Muscle layer of colon (tissue), 2 donors: ENCODE data around the gene ZNF556.

Experiments
- H3K27ac ChIP-seq: one replicate; pipeline ENCODE4 v1.7.0; 2013; ENCODE audit warnings: low read depth, mild to moderate bottlenecking, low read length, moderate library complexity
- H3K27me3 ChIP-seq, 2 donors: one replicate each; pipeline ENCODE4 v1.7.0; 2013; ENCODE audit warnings: low read length in 2 of 2, mild to moderate bottlenecking in 2 of 2; ENCODE audit not compliant: insufficient read depth in 2 of 2, control insufficient read depth in 1 of 2
- H3K36me3 ChIP-seq: one replicate; pipeline ENCODE4 v1.7.0; 2013; ENCODE audit warnings: mild to moderate bottlenecking, low read length; ENCODE audit not compliant: insufficient read depth
- H3K4me1 ChIP-seq: one replicate; pipeline ENCODE4 v1.7.0; 2013; ENCODE audit warnings: mild to moderate bottlenecking, low read length; ENCODE audit not compliant: insufficient read depth
- H3K4me3 ChIP-seq, 2 donors: one replicate each; pipeline ENCODE4 v1.7.0; 2013; ENCODE audit warnings: low read length in 2 of 2, low read depth in 1 of 2, mild to moderate bottlenecking in 1 of 2, moderate library complexity in 1 of 2
- H3K9ac ChIP-seq: one replicate; pipeline ENCODE4 v1.7.0; 2013; ENCODE audit warnings: low read length
- H3K9me3 ChIP-seq: one replicate; pipeline ENCODE4 v1.7.0; 2013; ENCODE audit warnings: mild to moderate bottlenecking, low read length
- donor health status: abdominal sarcoma.
- donor health status: Adenocarcinoma of cecum.

The ZNF556 gene

GRCh38 chr19:2867025-2867991 lies at the start of gene ZNF556:
ZNF556 (plus strand) TSS chr19:2867335; CDS start chr19:2867422, 87 bp downstream.
- no peaks in the 10 kb centered on the region for H3K4me1 ChIP-seq
- H3K36me3 ChIP-seq = no peaks in the 10 kb centered on the region
- H3K9me3 ChIP-seq = no peaks in the 10 kb centered on the region
- no peak within 1 kb of the TSS for H3K27ac ChIP-seq
- no peak within 1 kb of the TSS for H3K9ac ChIP-seq
- no peak within 1 kb of the TSS for H3K4me3 ChIP-seq
- no peaks in the 10 kb centered on the region for H3K27me3 ChIP-seq

GRCh38 chr19:2819540-2820111 lies 47.5 kb upstream of the ZNF556 start, which contains the start of gene ZNF554:
ZNF554 (plus strand) TSS chr19:2819868; CDS start chr19:2820072, 204 bp downstream.
- Histone ChIP-seq H3K4me1 (no peaks in the 10 kb centered on the region), H3K9me3 (no peaks in the 10 kb centered on the region), H3K36me3 (no peaks in the 10 kb centered on the region), H3K27ac (peak within 1 kb of the TSS; percentile 63), H3K4me3 (peak within 1 kb of the TSS; percentile 85), H3K27me3 (no peaks in the 10 kb centered on the region), H3K9ac (peak within 1 kb of the TSS; percentile 33)

- Histone ChIP-seq H3K27ac (peak overlapping the region; percentile 63), H3K9ac (peak overlapping the region; percentile 33), H3K27me3 (no peaks in the 10 kb centered on the region), H3K9me3 (no peaks in the 10 kb centered on the region), H3K4me3 (peak overlapping the region; percentile 85), H3K36me3 (no peaks in the 10 kb centered on the region), H3K4me1 (no peaks in the 10 kb centered on the region)
These were observed 46.9 kb upstream of the ZNF556 start for GRCh38 chr19:2820112-2820702.

GRCh38 chr19:2822846-2823245 lies 44.3 kb upstream of the ZNF556 start:
- H3K27me3 ChIP-seq = no peaks in the 10 kb centered on the region
- H3K4me3 ChIP-seq = no peak overlapping the region
- peaks cover 12% of the 10 kb centered on the region for H3K36me3 ChIP-seq
- H3K27ac ChIP-seq = no peak overlapping the region
- H3K9me3 ChIP-seq = no peaks in the 10 kb centered on the region
- no peak overlapping the region for H3K9ac ChIP-seq
- H3K4me1 ChIP-seq = no peaks in the 10 kb centered on the region

GRCh38 chr19:2823646-2824045 lies 43.5 kb upstream of the ZNF556 start:
- Histone ChIP-seq H3K4me1 (no peaks in the 10 kb centered on the region), H3K4me3 (no peak overlapping the region)

GRCh38 chr19:2824129-2824528 lies 43.0 kb upstream of the ZNF556 start:
- H3K4me3 ChIP-seq = no peak overlapping the region
- H3K9me3 ChIP-seq = no peaks in the 10 kb centered on the region
- no peak overlapping the region for H3K27ac ChIP-seq
- no peaks in the 10 kb centered on the region for H3K27me3 ChIP-seq
- H3K4me1 ChIP-seq = no peaks in the 10 kb centered on the region
- peaks cover 18% of the 10 kb centered on the region for H3K36me3 ChIP-seq
- no peak overlapping the region for H3K9ac ChIP-seq

More at GRCh38 chr19:2823646-2824045, 43.5 kb upstream of the ZNF556 start:
- Histone ChIP-seq H3K27ac (no peak overlapping the region), H3K36me3 (peaks cover 18% of the 10 kb centered on the region), H3K9ac (no peak overlapping the region), H3K9me3 (no peaks in the 10 kb centered on the region), H3K27me3 (no peaks in the 10 kb centered on the region)

GRCh38 chr19:2827022-2827421 lies 40.1 kb upstream of the ZNF556 start:
- H3K27ac ChIP-seq = no peak overlapping the region
- no peaks in the 10 kb centered on the region for H3K27me3 ChIP-seq
- no peaks in the 10 kb centered on the region for H3K4me1 ChIP-seq
- no peak overlapping the region for H3K4me3 ChIP-seq
- H3K9ac ChIP-seq = no peak overlapping the region
- peaks cover 18% of the 10 kb centered on the region for H3K36me3 ChIP-seq
- H3K9me3 ChIP-seq = no peaks in the 10 kb centered on the region

GRCh38 chr19:2827840-2828489 lies 39.2 kb upstream of the ZNF556 start:
- H3K4me1 ChIP-seq = no peaks in the 10 kb centered on the region
- no peak overlapping the region for H3K9ac ChIP-seq
- no peaks in the 10 kb centered on the region for H3K27me3 ChIP-seq
- peaks cover 8% of the 10 kb centered on the region for H3K9me3 ChIP-seq
- peaks cover 26% of the 10 kb centered on the region for H3K36me3 ChIP-seq
- no peak overlapping the region for H3K4me3 ChIP-seq
- H3K27ac ChIP-seq = no peak overlapping the region

GRCh38 chr19:2834294-2834871 lies 32.8 kb upstream of the ZNF556 start:
- Histone ChIP-seq H3K9me3 (peaks cover 29% of the 10 kb centered on the region), H3K36me3 (peaks cover 25% of the 10 kb centered on the region), H3K4me3 (peak overlapping the region in 1 of 2 donors; percentile 14), H3K27me3 (no peaks in the 10 kb centered on the region), H3K27ac (no peak overlapping the region), H3K9ac (no peak overlapping the region), H3K4me1 (no peaks in the 10 kb centered on the region)

GRCh38 chr19:2837430-2837829 lies 29.7 kb upstream of the ZNF556 start:
- H3K9ac ChIP-seq = no peak overlapping the region
- H3K36me3 ChIP-seq = peaks cover 23% of the 10 kb centered on the region
- no peaks in the 10 kb centered on the region for H3K27me3 ChIP-seq
- H3K27ac ChIP-seq = no peak overlapping the region
- H3K9me3 ChIP-seq = peaks cover 26% of the 10 kb centered on the region
- no peak overlapping the region for H3K4me3 ChIP-seq
- H3K4me1 ChIP-seq = peaks cover 4% of the 10 kb centered on the region
